Skeletal muscle satellite cell (primary cell): ENCODE results near the gene LPP.
A peak's percentile ranks its signal among the peaks of the same experiment; 100 is the strongest.

ENCODE experiments used
- H3K27me3 ChIP-seq: 2 replicates; pipeline ENCODE4 v1.7.0; 2013; ENCODE audit warnings: low read length; ENCODE audit not compliant: control insufficient read depth, insufficient read depth
- H3K36me3 ChIP-seq: 2 replicates; pipeline ENCODE4 v1.7.0; 2013; ENCODE audit warnings: mild to moderate bottlenecking, control low read depth, low read length; ENCODE audit not compliant: insufficient read depth
- H3K4me1 ChIP-seq: 2 replicates; pipeline ENCODE4 v1.7.0; 2013; ENCODE audit warnings: low read length; ENCODE audit not compliant: control insufficient read depth, insufficient read depth
- H3K4me2 ChIP-seq: 2 replicates; pipeline ENCODE4 v1.7.0; 2013; ENCODE audit warnings: mild to moderate bottlenecking, low read length
- H3K4me3 ChIP-seq: 2 replicates; pipeline ENCODE4 v1.7.0; 2013; ENCODE audit warnings: low read length
- H3K9ac ChIP-seq: 2 replicates; pipeline ENCODE4 v1.7.0; 2013; ENCODE audit warnings: mild to moderate bottlenecking, low read depth, low read length, moderate library complexity
- H3K9me3 ChIP-seq: replicated peaks from 2 replicates; pipeline ENCODE4 v1.7.0; 2013; ENCODE audit warnings: mild to moderate bottlenecking, control low read depth, low read length

Gene LPP

GRCh38 chr3:188877381-188877780 is 723.4 kb downstream of the LPP start:
- Histone ChIP-seq H3K4me2 (no peak overlapping the region), H3K4me1 (peaks cover 14% of the 10 kb centered on the region), H3K4me3 (no peak overlapping the region), H3K27me3 (no peaks in the 10 kb centered on the region), H3K9ac (no peak overlapping the region), H3K9me3 (no peaks in the 10 kb centered on the region), H3K36me3 (peaks cover 26% of the 10 kb centered on the region)

GRCh38 chr3:188878076-188878475 is 724.1 kb downstream of the LPP start:
- no peaks in the 10 kb centered on the region for H3K27me3 ChIP-seq
- H3K4me1 ChIP-seq: peaks cover 17% of the 10 kb centered on the region
- H3K9ac ChIP-seq: no peak overlapping the region
- H3K9me3 ChIP-seq: no peaks in the 10 kb centered on the region
- no peak overlapping the region for H3K4me3 ChIP-seq
- peaks cover 25% of the 10 kb centered on the region for H3K36me3 ChIP-seq
- H3K4me2 ChIP-seq: no peak overlapping the region

DNA sequence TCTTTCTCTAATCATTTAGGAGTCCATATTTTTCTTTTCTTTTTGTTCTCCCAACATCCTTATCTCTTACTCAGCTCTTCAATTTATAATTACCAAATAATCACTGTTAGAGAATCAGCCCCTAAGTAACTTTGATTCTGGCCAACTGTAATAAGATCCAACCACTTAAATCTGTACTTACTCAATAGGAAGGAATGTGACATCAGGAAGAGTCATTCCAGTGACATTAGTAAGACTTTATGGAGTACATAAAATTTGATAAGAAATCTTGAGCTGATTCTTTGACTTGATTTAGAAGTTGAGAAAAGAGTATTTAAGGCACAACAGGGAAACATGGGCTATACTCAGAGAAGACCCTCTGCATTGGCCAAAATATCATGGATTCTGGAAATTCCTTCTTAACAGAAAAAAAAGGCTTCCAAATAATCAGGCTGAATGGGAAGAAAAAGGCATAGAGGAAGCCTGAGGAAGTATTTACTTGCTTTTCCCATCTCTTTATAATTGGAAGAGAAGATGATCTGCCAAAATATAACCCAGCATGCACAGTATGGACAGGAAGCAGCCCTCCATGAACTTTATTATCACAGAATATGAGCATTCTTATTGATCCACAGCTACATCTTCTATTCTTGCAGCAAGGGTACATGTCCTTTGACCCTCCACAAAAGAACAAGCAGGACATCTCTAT is 728.1 kb downstream of the LPP start:
- no peaks in the 10 kb centered on the region for H3K27me3 ChIP-seq
- no peaks in the 10 kb centered on the region for H3K36me3 ChIP-seq
- peak overlapping the region; percentile 18 for H3K4me3 ChIP-seq
- peak overlapping the region; percentile 49 for H3K9ac ChIP-seq
- no peaks in the 10 kb centered on the region for H3K9me3 ChIP-seq
- peak overlapping the region; percentile 54 for H3K4me2 ChIP-seq
- peaks cover 17% of the 10 kb centered on the region for H3K4me1 ChIP-seq

- Histone ChIP-seq H3K4me2 (no peak overlapping the region), H3K4me1 (peaks cover 24% of the 10 kb centered on the region), H3K27me3 (no peaks in the 10 kb centered on the region), H3K4me3 (no peak overlapping the region), H3K9ac (no peak overlapping the region), H3K9me3 (no peaks in the 10 kb centered on the region), H3K36me3 (no peaks in the 10 kb centered on the region)
Observed at GRCh38 chr3:188884299-188885043, 730.5 kb downstream of the LPP start.

DNA sequence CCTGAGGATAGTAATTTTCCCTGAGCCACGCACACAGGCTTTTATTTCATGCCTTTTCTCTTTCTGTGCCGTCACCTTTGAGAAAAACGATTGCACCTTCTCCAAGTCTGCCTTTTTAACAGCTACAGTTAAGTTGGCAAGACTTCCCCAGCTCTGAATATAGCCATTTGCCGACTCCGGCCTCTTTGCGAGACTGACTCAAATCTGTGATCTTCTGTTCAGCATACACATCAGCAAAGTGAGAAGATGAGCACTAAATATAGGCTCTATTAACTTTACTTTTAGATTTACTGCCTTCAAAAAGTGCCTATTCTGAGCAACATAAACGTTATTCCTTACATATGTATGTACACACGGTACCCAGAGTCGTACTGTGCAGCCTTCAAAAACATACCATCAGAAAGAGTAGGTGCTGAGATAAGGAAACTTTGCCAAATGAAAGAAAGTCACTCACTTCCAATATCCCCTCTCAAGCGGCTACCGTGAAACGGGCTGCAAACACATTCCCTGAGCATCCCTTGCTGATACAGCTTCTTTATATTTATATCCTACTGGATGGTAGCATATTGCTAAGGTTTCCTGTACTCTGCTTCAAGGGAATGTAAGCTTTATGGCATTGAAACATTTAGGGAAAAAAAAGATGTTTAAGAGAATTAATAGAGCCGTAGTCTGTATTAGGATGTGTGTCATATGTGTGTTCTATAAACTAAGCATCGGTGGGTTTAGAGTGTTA is 734.5 kb downstream of the LPP start:
- H3K36me3 ChIP-seq: no peaks in the 10 kb centered on the region

GRCh38 chr3:188889054-188889491 is 735.1 kb downstream of the LPP start:
- Histone ChIP-seq H3K9me3 (no peaks in the 10 kb centered on the region), H3K9ac (no peak overlapping the region), H3K36me3 (no peaks in the 10 kb centered on the region), H3K4me3 (no peak overlapping the region), H3K27me3 (no peaks in the 10 kb centered on the region), H3K4me2 (no peak overlapping the region), H3K4me1 (peaks cover 24% of the 10 kb centered on the region)

More for the DNA sequence above, 734.5 kb downstream of the LPP start:
- Histone ChIP-seq H3K4me1 (peaks cover 24% of the 10 kb centered on the region), H3K9me3 (no peaks in the 10 kb centered on the region), H3K4me2 (no peak overlapping the region), H3K9ac (no peak overlapping the region), H3K4me3 (no peak overlapping the region), H3K27me3 (no peaks in the 10 kb centered on the region)

DNA sequence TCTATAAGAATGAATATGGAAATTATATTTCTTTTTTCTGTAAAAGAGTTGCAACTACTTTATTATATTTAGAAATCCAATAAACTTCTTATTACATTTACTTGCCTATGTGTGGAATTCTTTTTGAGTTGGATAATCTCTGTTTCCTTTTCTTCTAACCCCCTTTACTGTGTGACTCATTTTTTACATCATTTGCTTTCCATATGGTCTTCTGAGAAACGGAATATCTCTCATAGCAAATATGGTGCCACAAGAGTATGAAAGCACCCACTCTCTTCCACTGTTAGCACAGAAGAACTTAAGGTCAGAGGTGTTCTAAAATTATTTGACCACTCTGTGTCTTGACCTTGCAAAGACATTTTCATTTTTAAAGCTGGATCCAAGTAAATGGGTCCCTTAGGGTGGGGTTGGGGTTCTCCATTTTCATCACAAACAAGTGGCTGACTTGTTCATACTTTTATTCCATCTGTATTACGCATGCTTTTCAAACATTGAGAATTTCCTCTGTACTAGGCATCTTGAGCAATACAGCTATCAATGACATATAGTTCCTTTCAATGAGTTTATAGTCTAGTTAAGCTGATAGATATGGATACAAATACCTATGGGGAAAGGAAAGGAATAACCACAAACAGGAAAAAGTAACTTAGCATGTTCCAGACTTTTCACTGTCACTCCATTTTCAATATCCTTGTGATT is 736.8 kb downstream of the LPP start:
- H3K36me3 ChIP-seq: no peaks in the 10 kb centered on the region

DNA sequence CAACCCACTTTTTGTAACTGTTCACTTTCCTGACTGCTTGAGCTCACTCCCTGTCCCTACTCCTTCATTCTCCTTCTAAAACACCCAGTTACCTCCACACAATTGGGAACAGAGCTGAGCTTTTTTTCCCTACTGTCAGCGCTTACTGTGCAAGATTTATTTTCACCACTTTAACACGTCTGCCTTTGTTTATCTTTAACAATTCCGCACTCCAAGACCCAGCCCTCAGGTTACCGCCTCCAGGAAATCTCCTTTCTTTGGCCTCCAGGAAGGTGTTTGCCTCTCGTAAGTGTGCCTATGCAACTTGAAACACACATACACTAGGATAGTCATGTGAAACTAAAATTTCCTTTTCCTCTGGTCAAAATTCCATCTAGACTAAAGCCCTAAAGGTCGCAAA is 745.9 kb downstream of the LPP start:
- Histone ChIP-seq H3K36me3 (no peaks in the 10 kb centered on the region), H3K9me3 (no peaks in the 10 kb centered on the region), H3K4me3 (no peak overlapping the region), H3K4me1 (peaks cover 28% of the 10 kb centered on the region), H3K9ac (peak overlapping the region; percentile 29), H3K4me2 (peak overlapping the region; percentile 35), H3K27me3 (no peaks in the 10 kb centered on the region)

More for the DNA sequence above, 736.8 kb downstream of the LPP start:
- Histone ChIP-seq H3K4me2 (no peak overlapping the region), H3K9ac (no peak overlapping the region), H3K27me3 (no peaks in the 10 kb centered on the region), H3K4me1 (peaks cover 24% of the 10 kb centered on the region), H3K9me3 (no peaks in the 10 kb centered on the region), H3K4me3 (no peak overlapping the region)

GRCh38 chr3:188900421-188900951 is 746.5 kb downstream of the LPP start:
- H3K9ac ChIP-seq: peak overlapping the region; percentile 56
- peak overlapping the region; percentile 56 for H3K4me2 ChIP-seq
- H3K27me3 ChIP-seq: no peaks in the 10 kb centered on the region
- no peaks in the 10 kb centered on the region for H3K36me3 ChIP-seq
- H3K4me3 ChIP-seq: peak overlapping the region; percentile 22
- no peaks in the 10 kb centered on the region for H3K9me3 ChIP-seq
- H3K4me1 ChIP-seq: peaks cover 28% of the 10 kb centered on the region

DNA sequence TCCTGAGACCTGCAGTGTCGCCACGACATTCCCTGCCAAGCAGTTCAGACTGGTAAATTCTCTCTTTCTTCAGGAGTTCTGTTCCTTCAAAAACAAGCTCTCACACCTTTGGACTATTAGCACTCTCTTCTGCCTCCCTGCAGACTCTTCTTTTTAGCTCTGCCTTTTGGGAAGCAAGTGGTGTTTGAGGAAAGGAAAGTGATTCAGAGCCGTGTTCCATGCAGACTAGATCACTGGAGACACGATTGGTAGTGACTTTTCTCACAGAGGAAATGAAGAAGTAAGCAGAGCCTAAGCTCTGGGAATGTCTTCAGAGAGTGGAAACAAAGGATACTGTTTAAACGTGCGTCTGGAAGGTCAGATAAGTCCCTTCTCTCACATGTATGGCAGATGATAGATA is 747.2 kb downstream of the LPP start:
- Histone ChIP-seq H3K9me3 (no peaks in the 10 kb centered on the region), H3K36me3 (no peaks in the 10 kb centered on the region), H3K4me2 (peak overlapping the region; percentile 56), H3K4me1 (peaks cover 28% of the 10 kb centered on the region), H3K27me3 (no peaks in the 10 kb centered on the region), H3K9ac (peak overlapping the region; percentile 56), H3K4me3 (peak overlapping the region; percentile 9)
